ENCODE results near the gene KRT34. TPM values are rescaled to one million over a fixed set of nuclear protein-coding genes. Genes with fewer than 3 reads are reported as not detected.

KRT34 gene
- total RNA-seq, 1 donor from 2014 or later: not detected

DNA sequence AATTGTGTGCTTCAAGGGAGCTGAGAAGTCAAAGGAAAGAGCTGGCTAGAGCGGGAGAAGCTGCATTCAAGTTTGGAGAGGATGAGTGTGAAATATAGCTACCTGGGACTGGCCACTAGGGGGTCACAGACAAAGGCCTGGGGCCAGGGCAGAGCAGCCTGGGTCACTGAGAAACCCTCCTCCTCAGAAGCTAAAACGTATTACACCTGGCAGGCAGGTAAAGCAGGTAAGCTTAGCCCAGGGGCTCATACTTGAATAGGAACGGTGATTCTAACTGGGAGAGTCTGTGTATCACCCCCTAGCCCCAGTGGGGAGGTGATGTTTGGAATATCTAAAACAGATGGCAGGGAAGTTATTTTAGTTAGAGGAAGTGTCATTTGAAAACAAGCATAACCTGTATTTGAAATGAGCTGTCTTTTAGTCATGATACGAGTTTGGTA lies 35.5 kb upstream of the KRT34 start:
- H3K9me3 Mint-ChIP-seq: no peaks in the 10 kb centered on the region

DNA sequence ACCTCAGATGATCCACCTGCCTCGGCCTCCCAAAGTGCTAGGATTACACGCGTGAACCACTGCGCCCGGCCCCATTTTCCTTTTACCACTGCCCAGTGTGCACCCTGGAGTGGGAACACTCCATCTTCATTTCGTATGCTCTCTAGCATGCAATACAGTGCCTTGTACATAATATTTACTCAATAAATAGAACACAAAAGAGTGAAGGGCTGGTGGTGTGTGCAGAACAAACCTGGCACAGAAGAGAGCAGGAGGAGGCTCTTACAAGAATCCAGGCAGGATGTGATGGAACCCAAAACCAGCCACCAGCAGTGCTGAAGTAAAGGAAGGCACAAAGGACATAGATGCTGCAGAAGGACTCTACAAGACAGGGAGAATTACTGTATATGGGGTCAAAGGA lies 35.0 kb upstream of the KRT34 start:
- no peaks in the 10 kb centered on the region for H3K4me1 Mint-ChIP-seq
- Histone ChIP-seq H3F3A (ENCODE audit: low read depth) (no peaks in the 10 kb centered on the region), H4K20me1 (ENCODE audit: low read depth) (no peaks in the 10 kb centered on the region), H2AFZ (replicated peaks) (no peak overlapping the region), H3K79me2 (ENCODE audit: low read depth) (no peaks in the 10 kb centered on the region), H3K4me1 (peaks cover 1% of the 10 kb centered on the region), H3K9ac (no peak overlapping the region), H3K27ac (no peak overlapping the region), H3K4me3 (no peak overlapping the region), H3K4me2 (no peak overlapping the region), H3K36me3 (no peaks in the 10 kb centered on the region), H3K27me3 (no peaks in the 10 kb centered on the region), H3K9me3 (ENCODE audit: low read depth) (no peaks in the 10 kb centered on the region)
- no peaks in the 10 kb centered on the region for H3K36me3 Mint-ChIP-seq
- DNase-seq (ENCODE audit: low spot score): no peak
- no peaks in the 10 kb centered on the region for H3K27me3 Mint-ChIP-seq (ENCODE audit: insufficient read depth, low read depth)
- TF ChIP-seq, protein P1, sequence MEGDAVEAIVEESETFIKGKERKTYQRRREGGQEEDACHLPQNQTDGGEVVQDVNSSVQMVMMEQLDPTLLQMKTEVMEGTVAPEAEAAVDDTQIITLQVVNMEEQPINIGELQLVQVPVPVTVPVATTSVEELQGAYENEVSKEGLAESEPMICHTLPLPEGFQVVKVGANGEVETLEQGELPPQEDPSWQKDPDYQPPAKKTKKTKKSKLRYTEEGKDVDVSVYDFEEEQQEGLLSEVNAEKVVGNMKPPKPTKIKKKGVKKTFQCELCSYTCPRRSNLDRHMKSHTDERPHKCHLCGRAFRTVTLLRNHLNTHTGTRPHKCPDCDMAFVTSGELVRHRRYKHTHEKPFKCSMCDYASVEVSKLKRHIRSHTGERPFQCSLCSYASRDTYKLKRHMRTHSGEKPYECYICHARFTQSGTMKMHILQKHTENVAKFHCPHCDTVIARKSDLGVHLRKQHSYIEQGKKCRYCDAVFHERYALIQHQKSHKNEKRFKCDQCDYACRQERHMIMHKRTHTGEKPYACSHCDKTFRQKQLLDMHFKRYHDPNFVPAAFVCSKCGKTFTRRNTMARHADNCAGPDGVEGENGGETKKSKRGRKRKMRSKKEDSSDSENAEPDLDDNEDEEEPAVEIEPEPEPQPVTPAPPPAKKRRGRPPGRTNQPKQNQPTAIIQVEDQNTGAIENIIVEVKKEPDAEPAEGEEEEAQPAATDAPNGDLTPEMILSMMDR (IDR thresholded peaks at IDR 0.05): no peak
- no peak for TF ChIP-seq EZH2 (IDR thresholded peaks at IDR 0.05)
- no peak overlapping the region for H3K27ac Mint-ChIP-seq
- H3K9me3 Mint-ChIP-seq: no peaks in the 10 kb centered on the region
- H3K4me3 Mint-ChIP-seq: no peak overlapping the region

More for the DNA sequence above, 35.5 kb upstream of the KRT34 start:
- no peaks in the 10 kb centered on the region for H3F3A ChIP-seq (ENCODE audit: low read depth)
- H3K4me2 ChIP-seq: no peak overlapping the region
- TF ChIP-seq, protein P1 (IDR thresholded peaks at IDR 0.05): peak; percentile 55
- TF ChIP-seq EZH2phosphoT487 (IDR thresholded peaks at IDR 0.05): no peak
- DNase-seq (ENCODE audit: low spot score): peak; percentile 35
- no peaks in the 10 kb centered on the region for H3K36me3 ChIP-seq
- H3K79me2 ChIP-seq (ENCODE audit: low read depth): no peaks in the 10 kb centered on the region
- Mint-ChIP-seq H3K4me1 (no peaks in the 10 kb centered on the region), H3K36me3 (no peaks in the 10 kb centered on the region), H3K27ac (no peak overlapping the region), H3K27me3 (ENCODE audit: insufficient read depth, low read depth) (no peaks in the 10 kb centered on the region), H3K4me3 (no peak overlapping the region)
- H3K27ac ChIP-seq: no peak overlapping the region
- no peak overlapping the region for H3K4me3 ChIP-seq
- no peaks in the 10 kb centered on the region for H3K9me3 ChIP-seq (ENCODE audit: low read depth)
- no peaks in the 10 kb centered on the region for H3K4me1 ChIP-seq
- H3K27me3 ChIP-seq: no peaks in the 10 kb centered on the region
- H2AFZ ChIP-seq (replicated peaks): no peak overlapping the region
- H4K20me1 ChIP-seq (ENCODE audit: low read depth): no peaks in the 10 kb centered on the region
- no peak overlapping the region for H3K9ac ChIP-seq

DNA sequence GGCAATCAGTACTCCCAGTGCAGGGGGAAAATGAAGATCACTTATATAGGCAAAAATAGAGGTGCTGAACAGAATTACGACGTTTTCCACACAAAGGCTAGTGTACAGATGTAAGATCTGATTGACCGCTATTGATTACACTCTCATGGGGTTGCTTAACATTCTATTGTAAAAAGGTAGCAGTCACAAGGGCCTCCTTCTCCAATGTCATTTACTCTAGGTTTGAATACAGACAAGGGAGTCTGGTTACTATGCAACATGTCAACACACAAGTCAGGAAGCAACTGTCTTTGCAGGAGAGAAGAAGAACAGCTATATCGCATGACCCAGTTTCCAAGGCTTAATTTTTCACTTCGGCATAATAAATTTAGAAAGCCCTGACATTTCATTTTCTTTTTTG lies 34.4 kb upstream of the KRT34 start:
- Histone ChIP-seq H3K79me2 (ENCODE audit: low read depth) (no peaks in the 10 kb centered on the region), H3K36me3 (no peaks in the 10 kb centered on the region), H3K9ac (no peak overlapping the region), H2AFZ (replicated peaks) (no peak overlapping the region), H3K4me3 (no peak overlapping the region), H3K9me3 (ENCODE audit: low read depth) (no peaks in the 10 kb centered on the region), H3K27me3 (no peaks in the 10 kb centered on the region), H3F3A (ENCODE audit: low read depth) (no peaks in the 10 kb centered on the region), H3K4me1 (peaks cover 3% of the 10 kb centered on the region), H3K4me2 (no peak overlapping the region), H4K20me1 (ENCODE audit: low read depth) (no peaks in the 10 kb centered on the region), H3K27ac (no peak overlapping the region)
- H3K27me3 Mint-ChIP-seq (ENCODE audit: insufficient read depth, low read depth): no peaks in the 10 kb centered on the region
- no peaks in the 10 kb centered on the region for H3K4me1 Mint-ChIP-seq
- H3K4me3 Mint-ChIP-seq: no peak overlapping the region
- H3K9me3 Mint-ChIP-seq: no peaks in the 10 kb centered on the region
- H3K36me3 Mint-ChIP-seq: no peaks in the 10 kb centered on the region
- H3K27ac Mint-ChIP-seq: no peak overlapping the region
- TF ChIP-seq EZH2phosphoT487 (IDR thresholded peaks at IDR 0.05) (no peak), EZH2 (IDR thresholded peaks at IDR 0.05) (no peak)
- TF ChIP-seq, protein P1 (IDR thresholded peaks at IDR 0.05): no peak
- no peak for DNase-seq (ENCODE audit: low spot score)

Measured in neural progenitor cell (in vitro differentiated cells).